ENCODE results near the gene POC1A.

DNA sequence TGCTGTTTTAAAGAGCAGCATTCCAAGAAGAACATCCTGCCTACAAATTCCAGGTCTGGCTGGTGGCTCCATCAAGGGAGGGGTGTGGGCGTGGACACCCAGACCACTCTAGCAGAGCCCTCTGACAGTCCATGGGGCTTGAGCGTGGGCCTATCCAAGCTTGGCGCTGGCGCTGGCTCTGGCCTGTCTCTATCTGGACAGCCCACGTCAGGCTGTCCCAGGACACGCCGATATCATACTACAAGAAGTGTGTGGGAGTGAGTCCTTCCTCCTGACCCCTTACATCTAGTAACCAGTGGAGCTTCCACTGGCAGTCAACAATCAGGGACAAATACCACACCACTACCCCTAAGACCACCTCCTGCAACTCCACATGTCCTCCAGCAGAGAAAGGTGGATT, 80.7 kb downstream of the POC1A start:
- no peak for TF ChIP-seq GATA2 (IDR thresholded peaks at IDR 0.05; ENCODE audit: low read depth, low read length)
- no peak for TF ChIP-seq GATA3 (IDR thresholded peaks at IDR 0.05; ENCODE audit: low read depth, low read length)

Data from SH-SY5Y (cell line).